ENCODE measurements around the gene NFIC.

The NFIC gene

DNA sequence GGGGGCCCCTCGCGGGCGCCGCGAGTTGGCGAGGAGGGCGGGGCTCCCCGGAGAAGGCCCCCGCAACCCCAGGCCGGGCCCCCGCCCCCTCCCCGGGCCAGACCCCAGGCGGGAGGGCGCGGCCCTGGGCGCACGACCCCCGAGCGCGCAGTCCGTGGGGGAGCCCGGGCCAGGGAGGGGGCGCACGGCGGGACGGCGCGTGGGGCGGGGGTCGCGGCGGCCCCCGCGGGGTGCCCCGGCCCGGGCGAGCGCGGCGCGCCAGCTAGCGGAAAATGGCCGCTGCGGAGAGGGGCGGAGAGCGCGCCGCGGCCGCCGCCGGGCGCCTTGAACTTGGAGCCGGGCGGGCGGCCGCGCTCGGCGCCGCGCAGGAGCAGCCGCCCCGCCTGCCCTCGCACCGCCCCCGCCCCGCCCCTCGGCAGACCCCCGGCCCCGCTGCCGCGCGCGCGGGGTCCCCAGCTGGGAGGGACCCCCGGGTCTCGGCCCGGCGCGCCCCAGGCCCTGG lies 6.4 kb upstream of the NFIC start:
- no peak for DNase-seq

DNA sequence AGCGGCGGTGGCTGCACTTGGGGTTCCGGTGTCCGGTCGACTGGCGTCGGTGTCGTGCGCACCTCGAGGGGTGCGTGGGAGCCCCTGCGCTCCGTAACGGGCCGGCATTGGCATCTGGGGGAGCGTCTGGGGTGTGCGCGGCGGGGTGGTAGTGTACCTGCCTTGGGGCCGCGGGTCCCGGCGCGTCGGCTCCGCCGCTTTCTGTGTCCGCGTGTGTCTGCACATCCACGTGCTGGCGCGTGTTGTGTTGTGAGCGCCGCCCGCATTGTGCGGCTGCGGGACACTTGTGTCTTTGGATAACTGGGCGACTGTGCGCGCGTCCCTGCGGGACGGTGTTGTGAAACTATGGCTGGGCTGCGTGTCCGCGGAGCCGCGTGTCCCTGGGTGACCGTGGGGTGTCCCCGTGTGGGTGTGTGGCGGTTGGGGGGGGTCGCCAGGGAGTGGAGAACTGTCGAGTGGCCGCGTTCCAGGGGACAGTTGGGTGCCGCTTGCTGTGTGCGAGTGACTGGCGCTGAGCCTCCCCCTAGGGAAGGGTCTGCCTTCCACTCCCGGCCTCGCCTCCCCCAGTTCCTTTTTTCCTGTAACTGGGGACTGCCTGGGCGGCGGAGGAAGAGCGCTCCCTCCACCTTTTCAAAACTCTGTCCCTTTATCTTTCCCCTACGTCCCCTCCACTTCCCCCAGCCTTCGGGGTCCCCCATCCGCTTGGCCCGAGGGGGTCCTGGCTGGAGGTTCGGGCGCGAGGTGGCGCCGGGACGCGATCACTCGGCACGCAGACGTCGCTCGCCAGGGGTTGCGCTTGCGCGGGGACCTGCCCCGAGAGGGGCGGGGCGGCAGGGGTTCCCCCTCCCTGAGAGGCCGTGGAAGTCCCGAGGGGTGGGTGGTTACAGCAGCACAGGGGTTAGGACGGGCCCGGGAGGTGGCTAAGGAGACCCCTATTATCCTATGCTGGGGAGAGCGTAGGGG lies 5.7 kb upstream of the NFIC start:
- DNase-seq: no peak

DNA sequence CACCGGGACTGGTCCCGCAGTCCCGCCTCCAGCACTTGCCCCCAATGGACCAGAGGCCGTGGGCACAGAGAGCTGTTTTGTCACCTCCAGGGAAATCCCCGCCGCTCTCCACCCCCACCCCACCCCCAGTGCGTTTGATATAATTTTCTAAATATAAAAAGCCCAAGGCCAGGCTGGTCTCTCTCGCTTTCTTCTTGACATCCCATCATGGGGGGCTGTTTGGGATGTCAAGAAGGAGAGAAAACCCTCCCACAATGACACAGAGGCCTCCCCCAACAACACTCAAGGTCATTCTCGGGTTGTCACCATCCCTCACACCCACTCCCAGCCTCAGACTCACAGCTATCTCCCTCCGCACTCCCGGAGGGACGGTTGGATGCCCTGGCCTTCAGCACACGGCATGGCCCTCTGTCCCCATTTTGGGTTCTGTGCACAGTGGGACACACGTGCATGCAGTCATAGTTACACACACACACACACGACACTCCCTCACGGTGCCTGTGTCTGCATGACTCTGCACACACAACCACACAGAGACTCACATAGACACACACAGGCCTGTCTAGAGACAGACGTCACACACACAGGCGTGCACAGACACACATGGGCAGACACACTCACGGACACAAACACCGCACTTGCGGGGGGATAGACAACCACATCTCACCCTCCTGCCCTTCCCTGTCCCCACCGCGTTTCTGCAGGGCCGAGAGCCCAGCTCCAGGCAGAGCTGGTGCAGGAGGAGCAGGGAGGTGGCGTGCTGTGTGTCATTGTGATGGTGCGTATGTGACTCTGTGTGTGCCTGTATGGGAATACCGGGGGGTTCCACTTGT lies 4.8 kb upstream of the NFIC start:
- no peak for DNase-seq

DNA sequence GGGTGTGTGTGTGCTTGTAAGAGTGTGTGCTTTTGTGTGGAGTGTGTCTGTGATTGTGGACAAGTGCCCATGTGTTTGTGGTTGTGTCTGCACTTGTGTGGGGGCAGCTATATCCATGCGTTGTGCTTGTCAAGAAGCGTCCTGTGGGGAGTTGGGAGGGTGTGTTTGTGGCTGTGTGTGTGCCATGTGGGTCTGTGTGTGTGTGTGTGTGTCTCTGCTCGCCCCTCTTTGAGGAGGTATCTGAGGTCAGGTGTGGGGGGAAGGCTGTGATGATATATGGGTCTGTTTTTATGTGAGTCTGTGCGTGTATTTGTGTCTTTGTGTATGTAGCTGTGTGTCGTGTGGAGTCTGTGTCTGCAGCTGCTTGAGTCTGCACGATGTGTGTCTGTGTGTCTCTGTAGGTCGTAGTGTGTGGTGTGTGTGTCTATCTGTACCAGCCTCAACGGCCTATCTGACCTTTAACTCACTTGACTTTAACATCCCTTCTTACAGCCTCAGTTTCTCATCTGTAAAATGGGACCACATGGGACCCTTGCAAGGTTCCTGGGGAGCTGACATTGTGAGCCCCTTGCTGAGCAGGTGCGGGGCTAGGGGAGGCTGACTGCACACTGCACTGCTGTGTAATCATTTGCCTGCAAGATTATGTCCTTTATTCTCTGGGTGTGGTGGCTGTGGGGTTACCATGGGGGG lies 4.0 kb upstream of the NFIC start:
- no peak for DNase-seq

DNA sequence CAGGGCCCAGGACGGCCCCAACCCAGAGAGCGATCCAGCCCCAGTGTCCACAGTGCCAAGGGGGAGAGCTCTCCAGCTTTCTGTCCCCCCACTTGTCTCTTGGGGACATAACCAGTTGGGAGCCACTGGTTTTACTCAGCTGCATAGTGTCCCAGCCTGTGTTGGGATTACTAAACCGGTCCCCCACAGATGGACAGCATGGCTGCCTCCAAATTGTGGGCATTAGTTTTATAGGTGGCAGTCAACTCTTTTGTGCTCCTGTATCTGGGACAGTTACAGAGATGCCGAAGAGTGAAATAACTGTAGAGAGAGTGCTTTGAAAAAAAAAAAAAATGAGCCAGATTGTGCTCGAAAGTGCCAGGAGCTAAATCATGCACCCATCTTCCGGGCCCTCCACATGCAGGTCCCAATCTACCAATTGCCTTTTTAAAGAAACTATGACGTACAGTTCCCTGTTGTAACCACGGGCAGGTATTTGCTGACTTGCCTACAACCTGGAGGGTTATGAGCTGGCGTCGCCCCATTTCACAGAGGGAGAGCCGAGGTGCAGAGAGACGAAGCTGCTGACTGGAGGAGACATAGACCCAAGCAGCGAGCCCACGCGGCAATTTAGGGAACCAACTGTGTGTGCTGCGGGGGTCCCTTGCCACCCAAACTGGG lies 2.4 kb upstream of the NFIC start:
- DNase-seq: no peak

DNA sequence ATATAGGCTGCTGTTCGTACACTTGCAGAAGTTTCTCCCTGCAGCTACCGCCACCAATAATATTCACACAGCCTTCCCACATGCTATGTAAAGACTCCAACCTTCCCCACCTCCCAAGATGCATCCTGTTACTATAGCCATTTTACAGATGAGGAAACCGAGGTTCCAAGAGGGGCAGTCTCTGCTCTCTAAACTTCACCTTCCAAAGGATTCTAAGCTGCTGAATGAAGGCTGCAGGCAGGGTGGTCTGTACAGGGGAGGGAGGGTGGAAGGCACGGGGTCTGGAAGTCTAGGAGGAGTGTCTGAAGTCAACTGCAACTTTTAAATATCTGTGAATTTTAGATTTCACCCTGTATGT lies 1.9 kb upstream of the NFIC start:
- DNase-seq: no peak

DNA sequence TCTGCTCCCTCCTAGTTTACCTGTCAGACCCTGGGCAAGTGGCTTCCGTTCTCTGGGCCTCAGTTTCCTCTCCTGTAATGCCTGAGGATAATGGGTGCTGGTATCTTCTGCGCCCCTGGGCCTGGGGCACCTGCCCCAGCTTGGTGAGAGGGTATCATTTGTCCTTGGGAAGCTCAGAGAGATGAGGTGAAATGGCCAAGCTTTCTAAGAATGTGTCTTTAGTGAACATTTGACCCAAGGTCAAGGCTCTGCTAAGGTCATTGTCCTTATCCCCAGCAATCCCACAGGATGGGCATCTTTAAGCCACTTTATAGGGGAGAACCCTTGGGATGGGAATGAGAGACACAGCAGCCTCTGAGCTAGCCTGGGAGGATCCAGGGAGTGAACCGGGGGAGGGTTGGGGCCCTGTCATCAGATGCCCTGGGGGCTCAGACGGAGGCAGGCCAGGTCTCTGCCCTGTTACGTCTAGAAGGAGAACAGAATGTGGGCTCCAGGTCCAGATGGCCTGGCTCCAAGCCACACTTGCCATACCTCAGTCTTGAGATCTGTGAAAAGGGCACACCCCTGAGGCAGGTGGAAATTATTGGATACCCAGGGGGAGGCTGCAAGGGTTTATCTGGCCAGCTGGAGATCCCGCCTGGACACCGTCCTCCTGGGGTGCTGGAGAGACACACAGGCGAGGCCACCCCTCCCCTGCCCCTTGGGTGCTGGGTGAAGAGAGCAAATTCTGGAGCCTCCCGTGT lies 1.1 kb upstream of the NFIC start:
- no peak for DNase-seq

DNA sequence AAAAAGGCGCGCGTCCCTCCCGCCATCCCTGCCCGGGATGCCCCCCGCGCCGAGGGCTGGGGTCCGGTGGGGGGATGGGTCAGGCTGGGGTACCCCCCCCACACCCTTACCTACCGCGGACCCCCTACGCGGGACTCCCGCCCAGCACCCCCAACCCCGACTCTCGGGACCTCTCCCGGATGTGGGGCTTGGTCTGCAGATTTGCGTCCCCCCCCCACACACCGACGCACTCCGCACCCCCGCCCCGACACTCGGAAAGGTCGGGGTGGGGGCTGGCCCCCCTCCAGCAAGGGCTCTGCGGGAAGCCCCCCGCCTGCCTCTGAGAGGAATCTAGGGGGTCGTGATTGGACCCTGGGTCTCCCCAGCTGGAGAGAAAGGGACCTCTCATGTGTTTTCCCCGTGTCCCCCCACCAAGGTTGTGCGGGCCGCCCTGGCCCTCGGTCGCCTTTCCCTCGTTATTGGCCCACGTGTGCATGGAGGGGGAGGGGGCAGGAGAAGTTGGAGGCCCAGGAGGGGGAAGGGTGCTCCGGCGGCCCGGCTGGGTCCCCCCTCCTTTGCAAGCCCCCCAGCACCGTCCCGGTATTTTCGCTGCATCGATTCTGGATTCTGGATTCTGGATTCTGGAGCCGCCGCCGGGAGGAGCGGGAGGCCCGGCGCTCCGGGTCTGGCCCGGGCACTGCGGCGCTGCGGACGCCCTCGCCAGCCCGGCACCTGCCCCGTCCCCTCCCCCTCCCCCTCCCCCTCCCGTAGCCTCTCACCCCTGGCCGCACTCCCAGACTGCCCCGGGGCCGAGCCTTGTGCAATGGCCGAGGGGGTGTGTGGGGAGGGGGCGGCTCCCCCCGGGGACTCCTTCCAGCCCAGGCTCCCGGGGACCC lies 607 bp downstream of the NFIC start:
- DNase-seq: no peak

DNA sequence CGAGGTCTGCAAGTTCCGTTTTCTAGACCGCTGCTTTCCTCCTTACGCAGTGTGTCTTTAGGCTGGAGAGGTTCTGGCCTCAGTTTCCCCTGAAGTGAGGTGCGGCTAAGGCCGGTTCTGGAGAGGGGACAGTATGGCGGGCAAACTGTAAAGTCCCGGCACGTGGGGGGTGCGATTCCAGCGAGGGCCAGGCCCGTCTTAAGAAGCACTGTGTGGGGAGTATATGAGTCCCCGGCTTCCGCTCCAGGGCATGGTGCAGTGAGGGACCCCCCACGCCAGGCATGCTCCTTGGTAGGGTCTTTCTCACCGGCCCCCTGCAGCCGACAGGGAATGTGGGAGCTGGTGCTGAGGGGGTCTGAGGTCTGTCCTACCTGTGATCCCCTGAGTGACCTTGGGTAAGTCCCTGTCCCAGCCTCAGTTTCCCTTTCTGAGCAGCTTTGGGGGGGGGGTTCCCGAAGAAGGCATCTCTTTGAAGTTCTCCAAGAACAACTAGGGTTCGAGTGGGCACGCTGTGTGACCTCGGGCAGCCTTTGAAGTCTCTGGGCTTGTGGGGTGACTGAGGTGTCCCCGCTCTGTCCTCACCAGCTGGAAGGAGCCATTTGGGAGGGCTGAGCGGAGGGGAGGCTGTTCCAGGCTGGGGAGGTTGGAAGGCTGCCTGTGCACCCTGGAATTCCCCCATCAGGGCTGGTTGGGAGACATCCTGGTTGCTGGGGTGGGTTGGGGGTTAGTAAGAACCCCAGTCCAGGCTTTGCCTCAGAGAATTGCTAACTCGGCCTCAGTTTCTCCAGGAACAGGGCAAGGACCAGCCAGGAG lies 1.5 kb downstream of the NFIC start:
- no peak for DNase-seq

DNA sequence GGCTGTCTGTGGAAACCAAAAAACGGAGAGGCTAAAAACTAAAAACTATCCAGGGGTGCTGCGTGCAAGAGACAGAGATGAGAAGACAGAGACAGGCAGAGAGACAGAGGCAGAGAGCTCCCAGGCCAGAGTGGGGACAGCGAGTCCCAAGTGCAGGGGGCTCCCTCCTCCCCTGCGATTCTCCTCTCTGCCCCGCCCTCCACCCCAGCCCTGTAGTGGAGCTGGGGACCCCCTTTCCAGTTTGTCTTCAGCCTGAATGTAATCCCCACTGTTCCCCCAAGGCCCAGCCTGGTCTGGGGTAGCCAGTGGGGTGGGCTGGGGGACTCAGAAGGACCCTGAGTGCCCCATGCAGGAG lies 2.0 kb downstream of the NFIC start:
- no peak for DNase-seq

DNA sequence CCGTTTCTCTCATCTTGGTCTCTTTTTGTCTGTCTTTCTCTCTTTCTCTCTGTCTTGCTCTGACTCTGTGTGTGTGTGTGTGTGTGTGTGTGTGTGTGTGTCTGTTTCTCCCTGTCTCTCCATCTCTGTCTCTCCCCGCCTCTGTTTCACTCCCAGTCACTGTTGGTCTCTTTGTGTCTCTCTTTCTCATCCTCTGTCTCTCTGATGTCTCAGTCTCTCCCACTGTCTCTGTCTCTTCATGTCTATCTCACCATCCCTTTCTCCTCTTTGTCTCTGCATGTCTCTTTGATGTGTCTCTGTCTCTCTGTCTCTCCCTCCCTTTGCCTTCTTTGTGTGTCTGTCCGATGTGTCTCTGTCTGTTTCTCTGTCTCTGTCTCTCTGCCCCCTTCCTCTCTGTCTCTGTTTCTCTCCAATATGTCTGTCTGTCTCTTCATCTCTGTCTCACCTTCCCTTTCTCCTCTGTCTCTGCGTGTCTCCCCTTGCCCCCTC lies 2.5 kb downstream of the NFIC start:
- no peak for DNase-seq

DNA sequence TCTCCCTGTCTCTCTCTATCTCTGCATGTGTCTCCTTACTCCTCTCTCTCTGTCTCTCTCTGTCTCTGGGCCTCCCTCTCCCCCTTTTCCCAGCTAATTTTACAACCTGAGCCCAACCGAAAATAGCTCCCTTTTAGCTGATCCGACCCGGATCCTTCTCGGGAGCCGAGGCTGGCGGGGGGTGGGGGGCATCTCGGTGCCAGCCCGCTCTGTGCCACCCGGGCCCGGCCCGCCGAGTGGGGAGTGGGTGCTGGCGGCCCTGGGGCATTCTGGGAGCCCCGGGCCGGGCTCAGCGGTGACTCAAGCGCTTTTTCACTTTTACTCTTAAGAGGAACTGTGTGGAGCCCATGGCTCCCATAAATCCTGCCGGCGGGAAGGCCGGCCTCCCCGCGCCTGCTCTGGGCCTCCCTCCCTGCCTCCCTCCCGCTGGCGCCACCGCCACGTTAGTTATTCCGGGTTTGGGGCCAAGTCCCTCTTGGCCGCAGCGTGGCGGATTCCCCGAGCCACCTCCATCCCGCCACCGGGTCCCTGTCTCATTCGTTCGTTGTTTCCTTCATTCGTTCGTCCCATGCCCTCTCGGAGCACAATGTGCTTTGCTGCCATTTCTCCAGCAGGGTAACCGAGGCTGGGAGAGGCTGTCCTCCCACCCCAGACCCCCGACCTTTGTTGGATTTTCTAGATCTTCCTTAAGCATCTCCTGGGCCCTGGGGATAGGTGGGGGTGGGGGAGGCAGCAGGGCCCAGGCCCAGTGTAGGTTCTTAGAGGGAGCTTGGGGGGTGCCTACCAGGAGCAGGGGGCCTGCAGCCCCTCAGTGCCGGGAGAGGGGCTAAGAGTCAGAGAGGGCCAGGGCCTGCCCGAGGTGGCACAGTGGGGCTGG lies 3.2 kb downstream of the NFIC start:
- no peak for DNase-seq

DNA sequence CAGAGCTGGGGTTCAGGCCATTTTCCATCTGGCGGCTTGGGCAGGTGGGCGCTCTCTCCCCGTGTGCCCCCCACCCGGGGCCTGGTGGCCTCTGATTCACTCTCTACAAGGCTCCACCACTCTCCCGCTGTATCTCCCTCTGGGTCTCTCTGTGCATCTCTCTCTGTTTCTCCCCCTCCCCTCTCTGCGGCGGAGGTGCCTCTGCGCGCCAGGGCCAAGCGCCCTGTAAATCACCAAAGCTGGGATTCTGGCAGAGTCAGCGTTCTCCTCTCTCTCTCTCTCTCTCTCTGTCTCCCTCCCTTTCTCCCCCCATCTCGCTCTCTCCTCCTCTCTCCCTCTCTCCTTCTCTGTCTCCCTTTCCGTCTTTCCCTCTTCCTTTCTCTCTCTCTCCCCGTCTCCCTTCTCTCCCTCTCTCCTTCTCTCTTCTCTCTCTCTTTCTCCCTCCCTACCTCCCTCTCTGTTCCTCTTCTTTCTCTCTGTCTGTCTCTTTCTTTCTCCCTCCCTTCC lies 3.9 kb downstream of the NFIC start:
- DNase-seq: no peak

DNA sequence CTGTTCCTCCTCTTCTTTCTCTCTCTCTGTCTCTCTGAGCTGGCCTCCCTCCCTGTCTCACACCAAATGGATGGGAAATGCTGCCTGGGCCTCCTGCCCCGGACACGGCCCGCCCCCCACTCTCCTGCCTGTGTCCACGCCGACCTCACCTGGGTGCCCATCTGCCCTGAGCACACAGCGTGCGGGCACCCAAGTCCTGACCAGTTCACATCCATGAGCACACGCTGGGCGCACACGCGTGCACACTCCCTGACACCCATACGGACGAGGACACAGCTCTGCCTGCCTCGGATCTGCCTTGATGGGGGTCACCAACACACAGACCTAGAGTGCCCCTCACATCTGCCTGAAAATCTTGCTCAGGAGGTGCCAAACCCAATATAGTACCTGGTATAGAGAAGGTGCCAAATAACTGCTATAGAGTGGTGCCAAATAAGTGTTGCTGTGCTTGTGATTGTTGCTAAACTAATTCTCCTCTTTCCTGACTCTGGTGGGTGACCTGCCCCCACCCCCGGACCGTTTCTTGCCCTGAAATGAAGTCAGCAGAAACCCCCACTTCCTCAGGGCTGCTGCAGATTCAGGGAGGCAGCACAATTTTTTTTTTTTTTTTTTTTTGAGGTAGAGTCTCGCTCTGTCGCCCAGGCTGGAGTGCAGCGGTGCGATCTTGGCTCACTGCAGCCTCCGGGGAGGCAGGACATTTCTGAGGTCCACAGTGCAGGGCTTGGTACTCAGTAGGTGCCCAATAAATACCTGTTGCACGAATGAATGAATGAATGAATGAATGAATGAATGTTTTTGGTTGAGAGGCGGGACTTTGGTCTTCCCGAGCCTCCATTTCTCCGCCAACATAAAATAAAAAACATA lies 4.6 kb downstream of the NFIC start:
- no peak for DNase-seq

DNA sequence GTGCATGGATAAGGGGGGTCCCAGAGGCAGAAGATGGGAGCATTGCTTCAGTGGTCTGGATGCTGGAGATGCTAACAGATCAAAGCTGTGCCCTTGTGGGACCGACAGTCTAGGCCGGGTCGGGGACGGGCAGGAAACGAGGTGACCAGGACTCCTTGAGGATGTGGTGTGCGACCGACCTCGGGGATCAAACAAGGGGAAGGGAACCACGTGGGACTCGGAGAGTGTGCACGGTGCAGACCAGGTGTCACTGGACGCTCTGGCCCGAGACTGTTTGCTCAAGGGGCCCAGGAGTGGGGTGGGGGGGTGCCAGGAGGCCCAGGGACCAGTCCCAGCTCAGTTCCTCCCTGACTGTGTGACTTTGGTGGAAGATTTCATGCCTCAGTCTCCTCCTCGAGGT lies 6.0 kb downstream of the NFIC start:
- no peak for DNase-seq

DNA sequence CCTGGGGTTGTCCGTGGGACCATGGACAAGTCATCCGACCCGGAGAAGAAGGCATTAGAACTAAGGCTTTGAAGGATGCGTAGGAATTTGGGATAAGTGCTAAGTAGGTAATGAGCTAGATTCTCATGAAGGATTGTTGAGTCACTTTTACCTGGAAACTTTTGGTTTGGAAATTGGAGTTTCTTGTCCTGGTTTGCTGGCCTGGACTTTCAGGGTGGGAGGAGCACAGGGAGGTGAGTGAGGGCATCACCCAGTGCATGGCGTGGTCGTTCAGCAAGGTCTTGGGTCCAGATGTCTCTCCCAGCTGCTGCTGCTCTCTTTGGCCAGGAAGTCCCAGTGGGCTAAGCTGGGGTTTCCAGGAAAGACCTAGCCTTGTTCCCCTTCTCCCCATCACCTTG lies 7.6 kb downstream of the NFIC start:
- DNase-seq: no peak

DNA sequence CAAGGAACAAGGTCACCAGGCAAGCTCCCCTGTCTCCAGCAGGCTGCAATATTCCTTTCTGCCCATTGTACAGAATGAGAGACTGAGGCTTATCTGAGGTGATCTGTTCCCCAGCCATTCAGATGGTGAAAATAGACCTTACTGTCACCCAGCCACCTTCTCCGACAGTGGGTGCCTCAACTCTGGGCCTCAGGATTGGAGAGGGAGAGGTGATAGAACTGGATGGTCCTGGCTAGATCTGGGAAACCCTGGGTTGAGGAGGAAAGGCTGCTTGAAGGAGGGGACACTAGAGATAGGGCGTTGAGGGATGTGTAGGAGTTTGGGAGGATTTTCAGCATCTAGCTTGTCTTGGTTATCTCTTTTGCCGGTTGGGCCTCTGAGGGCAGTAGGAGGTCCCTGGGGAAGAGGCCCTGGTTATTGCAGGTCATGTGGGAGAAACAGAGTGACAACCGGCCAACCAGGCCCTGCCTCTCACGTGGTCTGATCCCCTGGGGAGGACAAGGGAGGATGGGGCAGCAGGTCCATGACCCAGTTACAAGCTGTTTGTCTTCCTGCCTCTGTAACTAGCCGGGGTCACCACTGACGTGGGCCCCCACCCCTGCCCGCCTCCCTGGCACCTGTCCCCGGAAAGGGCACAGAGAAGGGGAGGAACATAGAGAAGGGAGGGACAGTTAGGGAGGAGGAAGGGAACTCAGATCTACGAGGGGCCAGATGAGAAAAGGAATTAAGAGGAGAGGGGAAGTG lies 8.2 kb downstream of the NFIC start:
- DNase-seq: no peak
